Muscle layer of colon (tissue), 2 donors: Measurements from ENCODE around the gene PNPLA7.
"Not testable (repeated sequence)": the region's sequence is repeated elsewhere in the genome, so short reads cannot be mapped to it uniquely, and the experiment has no call there.

Experiments used
- H3K27ac ChIP-seq: one replicate; pipeline ENCODE4 v1.7.0; 2013; ENCODE audit warnings: low read depth, mild to moderate bottlenecking, low read length, moderate library complexity
- H3K27me3 ChIP-seq, 2 donors: one replicate each; pipeline ENCODE4 v1.7.0; 2013; ENCODE audit warnings: low read length in 2 of 2, mild to moderate bottlenecking in 2 of 2; ENCODE audit not compliant: insufficient read depth in 2 of 2, control insufficient read depth in 1 of 2
- H3K36me3 ChIP-seq: one replicate; pipeline ENCODE4 v1.7.0; 2013; ENCODE audit warnings: mild to moderate bottlenecking, low read length; ENCODE audit not compliant: insufficient read depth
- H3K4me1 ChIP-seq: one replicate; pipeline ENCODE4 v1.7.0; 2013; ENCODE audit warnings: mild to moderate bottlenecking, low read length; ENCODE audit not compliant: insufficient read depth
- H3K4me3 ChIP-seq, 2 donors: one replicate each; pipeline ENCODE4 v1.7.0; 2013; ENCODE audit warnings: low read length in 2 of 2, low read depth in 1 of 2, mild to moderate bottlenecking in 1 of 2, moderate library complexity in 1 of 2
- H3K9ac ChIP-seq: one replicate; pipeline ENCODE4 v1.7.0; 2013; ENCODE audit warnings: low read length
- H3K9me3 ChIP-seq: one replicate; pipeline ENCODE4 v1.7.0; 2013; ENCODE audit warnings: mild to moderate bottlenecking, low read length
- donor health status: abdominal sarcoma.
- donor health status: Adenocarcinoma of cecum.

The PNPLA7 gene

DNA sequence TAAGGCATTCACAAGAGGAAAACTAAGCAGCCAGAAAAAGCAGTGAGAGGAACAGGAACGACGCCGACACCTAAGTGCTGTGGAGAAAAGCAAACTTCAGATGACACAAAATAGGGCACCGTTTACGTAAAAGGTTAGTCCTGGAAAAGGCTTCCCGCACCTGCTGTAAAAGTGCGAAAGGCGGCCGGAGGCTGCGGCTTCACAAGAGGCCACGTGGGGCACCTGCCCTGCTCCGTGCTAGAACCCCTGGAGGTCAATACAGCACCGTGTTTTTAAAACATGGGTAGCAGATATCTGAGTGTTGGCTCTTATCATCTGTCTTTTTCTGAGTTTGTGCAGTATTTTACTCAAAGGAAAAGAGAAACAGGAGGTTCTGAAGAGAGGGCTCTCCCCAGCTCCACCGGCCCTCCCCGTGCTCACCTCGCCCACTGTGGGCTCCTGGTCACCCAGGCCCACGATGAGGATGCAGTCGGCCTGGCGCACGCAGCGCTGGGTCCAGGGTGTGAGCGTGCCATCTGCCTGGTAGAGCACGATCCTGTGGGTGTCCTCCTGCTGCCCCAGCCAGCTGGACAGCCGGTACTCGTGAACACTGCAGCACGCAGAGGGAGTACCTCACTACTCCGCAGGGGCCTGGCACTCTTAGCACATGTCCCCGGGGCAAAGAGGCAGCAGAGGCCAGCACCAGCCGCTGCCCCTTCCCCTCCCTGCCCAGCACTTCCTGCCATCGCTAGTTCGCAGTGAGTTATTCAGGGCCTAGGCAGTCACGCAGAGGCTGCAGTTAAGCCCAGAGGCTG, 70.1 kb downstream of the PNPLA7 start:
- no peak overlapping the region for H3K27ac ChIP-seq
- no peaks in the 10 kb centered on the region for H3K27me3 ChIP-seq
- H3K9me3 ChIP-seq = no peaks in the 10 kb centered on the region
- H3K9ac ChIP-seq = no peak overlapping the region
- H3K4me1 ChIP-seq = no peaks in the 10 kb centered on the region
- H3K36me3 ChIP-seq = no peaks in the 10 kb centered on the region
- H3K4me3 ChIP-seq = no peak overlapping the region

DNA sequence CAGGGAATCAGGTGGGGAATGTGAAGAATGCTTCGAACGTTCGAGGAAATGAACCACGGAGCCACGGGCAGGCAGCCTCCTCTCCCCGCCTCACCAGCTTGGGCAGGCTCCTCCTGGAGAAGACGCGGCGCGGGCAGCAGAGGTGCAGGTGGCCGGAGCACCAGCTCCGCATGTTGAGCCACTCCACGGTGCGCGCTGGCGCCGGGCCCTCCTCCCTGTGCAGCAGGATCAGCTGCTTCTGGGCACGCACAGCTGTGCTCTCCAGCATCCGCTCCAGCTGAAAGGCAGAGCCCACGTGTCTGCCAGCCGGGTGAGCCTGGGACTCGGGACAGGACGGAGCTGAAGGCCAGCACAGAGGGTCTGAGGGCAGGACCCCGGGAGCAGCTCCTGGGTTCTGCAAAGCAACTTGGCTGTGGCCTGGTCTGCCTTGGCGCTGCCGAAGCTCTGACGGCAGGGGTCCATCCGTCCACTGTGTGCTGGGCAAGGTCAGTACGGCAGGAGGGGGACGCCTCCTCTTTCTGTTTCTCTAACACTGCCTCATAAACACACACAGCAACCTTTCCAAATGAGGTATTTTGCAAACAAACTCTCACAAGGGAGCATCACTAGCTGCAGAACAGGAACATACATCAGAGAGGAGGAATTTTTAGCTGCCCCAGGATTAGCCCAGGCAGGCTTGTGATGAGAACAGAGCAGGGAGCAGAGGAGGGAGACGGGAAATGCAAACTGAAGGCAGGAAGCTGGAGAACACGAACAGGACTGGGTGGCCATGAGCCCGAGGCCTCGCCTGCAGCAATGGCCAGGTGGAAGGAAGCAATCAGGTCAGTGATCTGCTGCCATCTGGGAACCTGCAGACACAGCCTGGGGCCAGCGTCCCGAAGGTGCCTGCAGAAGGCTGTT, 71.0 kb downstream of the PNPLA7 start:
- H3K27me3 ChIP-seq = no peaks in the 10 kb centered on the region
- no peak overlapping the region for H3K4me3 ChIP-seq
- no peak overlapping the region for H3K27ac ChIP-seq
- no peak overlapping the region for H3K9ac ChIP-seq
- H3K36me3 ChIP-seq = no peaks in the 10 kb centered on the region
- no peaks in the 10 kb centered on the region for H3K9me3 ChIP-seq
- no peaks in the 10 kb centered on the region for H3K4me1 ChIP-seq

DNA sequence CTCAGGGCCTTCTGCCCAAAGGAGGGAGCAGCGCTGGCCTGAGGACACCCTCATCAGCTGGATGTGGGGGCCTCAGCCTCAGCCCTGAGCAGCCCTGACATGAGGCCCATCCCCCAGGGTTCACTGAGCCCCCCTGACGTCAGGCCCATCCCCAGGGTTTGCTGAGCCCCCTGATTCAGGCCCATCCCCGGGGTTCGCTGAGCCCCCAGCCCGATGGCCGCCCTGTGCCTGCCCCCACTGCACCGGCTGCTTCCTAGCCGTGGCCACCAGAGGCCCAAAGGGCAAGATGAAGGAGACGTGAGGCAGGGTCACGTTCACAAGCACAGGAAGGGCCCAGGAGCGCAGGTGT, 71.6 kb downstream of the PNPLA7 start:
- Histone ChIP-seq H3K4me1 (no peaks in the 10 kb centered on the region), H3K36me3 (no peaks in the 10 kb centered on the region), H3K9ac (no peak overlapping the region), H3K27me3 (no peaks in the 10 kb centered on the region), H3K27ac (no peak overlapping the region), H3K4me3 (no peak overlapping the region), H3K9me3 (no peaks in the 10 kb centered on the region)

DNA sequence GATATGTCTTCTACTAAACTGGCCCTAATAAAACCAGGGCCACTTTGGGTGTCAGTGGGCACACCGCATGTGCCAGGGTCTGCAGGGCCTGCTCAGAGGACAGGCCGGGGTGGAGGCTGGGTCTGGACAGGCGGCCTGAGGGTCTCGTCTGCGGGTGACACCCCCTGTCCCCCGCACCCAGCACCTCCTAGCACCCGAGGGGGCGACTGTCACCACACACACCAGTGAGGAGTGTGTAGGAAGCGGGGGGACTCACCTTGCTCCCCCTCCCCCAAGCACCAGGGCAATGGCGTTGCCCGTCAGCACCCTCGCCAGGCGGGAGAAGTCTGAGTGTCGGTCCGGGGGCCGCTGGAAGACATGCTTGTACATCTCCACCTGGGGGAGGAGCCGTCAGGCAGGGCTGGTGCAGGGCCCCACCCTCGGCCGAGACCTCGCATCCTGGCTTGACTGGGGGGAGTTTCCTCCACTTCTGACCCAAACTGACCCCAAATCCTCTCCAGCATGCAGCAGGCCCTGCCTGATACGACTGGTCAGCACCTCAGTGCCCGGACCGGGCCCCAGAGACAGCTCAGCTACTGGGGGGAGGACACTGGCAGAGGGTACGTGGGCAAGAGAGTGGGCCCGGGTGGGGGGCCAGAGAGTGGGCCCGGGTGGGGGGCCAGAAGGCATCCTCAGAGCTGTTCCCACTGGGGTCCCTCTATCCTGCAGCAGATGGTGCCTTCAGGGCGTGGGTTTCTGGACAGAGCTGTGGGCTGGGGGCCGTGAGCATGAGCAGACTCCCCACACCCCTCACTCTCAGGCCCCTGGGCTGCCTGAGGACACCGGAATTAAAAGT, 72.2 kb downstream of the PNPLA7 start:
- no peak overlapping the region for H3K27ac ChIP-seq
- no peak overlapping the region for H3K9ac ChIP-seq
- H3K4me1 ChIP-seq = no peaks in the 10 kb centered on the region
- no peaks in the 10 kb centered on the region for H3K9me3 ChIP-seq
- H3K36me3 ChIP-seq = no peaks in the 10 kb centered on the region
- H3K4me3 ChIP-seq = no peak overlapping the region
- no peaks in the 10 kb centered on the region for H3K27me3 ChIP-seq

DNA sequence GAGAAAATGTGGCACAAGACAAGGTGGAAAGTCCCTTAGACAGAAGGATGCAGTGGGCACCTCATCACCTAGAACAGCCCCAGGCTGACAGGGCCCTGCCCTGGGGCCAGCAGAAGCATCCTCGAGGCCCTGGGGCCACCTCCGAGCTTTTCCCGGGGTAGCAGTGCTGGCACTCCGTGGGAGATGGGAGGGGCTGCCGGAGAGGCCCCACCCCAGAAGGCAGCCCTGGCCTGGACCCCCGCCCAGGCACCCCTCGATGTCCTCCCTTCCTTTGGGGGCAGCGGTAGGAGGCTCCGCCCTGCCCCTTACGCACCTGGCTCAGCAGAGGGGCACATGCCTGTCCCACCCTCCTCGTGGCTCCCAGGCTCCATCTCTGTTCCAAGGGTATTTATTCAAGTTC, 73.3 kb downstream of the PNPLA7 start:
- H3K4me1 ChIP-seq = no peaks in the 10 kb centered on the region
- H3K27ac ChIP-seq = no peak overlapping the region
- no peaks in the 10 kb centered on the region for H3K9me3 ChIP-seq
- H3K36me3 ChIP-seq = no peaks in the 10 kb centered on the region
- H3K27me3 ChIP-seq = no peaks in the 10 kb centered on the region
- no peak overlapping the region for H3K4me3 ChIP-seq
- no peak overlapping the region for H3K9ac ChIP-seq

DNA sequence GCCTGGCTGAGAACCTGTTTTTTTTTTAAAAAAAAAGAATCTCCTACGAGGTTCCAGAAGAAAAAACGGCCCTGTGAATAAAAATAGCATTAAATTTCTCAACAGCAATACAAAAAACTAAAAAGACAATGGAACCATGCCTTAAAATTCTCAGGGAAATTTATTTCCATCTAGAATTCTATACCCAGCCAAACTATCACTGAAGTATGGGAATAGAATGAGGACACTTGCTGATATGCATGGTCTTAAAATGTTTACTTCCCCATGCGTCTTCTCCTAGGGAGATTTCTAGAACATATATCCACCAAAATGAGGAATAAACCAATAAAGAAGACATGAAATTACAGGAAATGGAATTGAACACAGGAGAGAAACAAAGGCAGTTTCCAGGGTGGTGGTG, 74.5 kb downstream of the PNPLA7 start:
- H3K36me3 ChIP-seq = no peaks in the 10 kb centered on the region
- no peak overlapping the region for H3K4me3 ChIP-seq
- H3K27me3 ChIP-seq = no peaks in the 10 kb centered on the region
- H3K9me3 ChIP-seq = no peaks in the 10 kb centered on the region
- no peaks in the 10 kb centered on the region for H3K4me1 ChIP-seq
- H3K9ac ChIP-seq = no peak overlapping the region
- H3K27ac ChIP-seq = no peak overlapping the region

DNA sequence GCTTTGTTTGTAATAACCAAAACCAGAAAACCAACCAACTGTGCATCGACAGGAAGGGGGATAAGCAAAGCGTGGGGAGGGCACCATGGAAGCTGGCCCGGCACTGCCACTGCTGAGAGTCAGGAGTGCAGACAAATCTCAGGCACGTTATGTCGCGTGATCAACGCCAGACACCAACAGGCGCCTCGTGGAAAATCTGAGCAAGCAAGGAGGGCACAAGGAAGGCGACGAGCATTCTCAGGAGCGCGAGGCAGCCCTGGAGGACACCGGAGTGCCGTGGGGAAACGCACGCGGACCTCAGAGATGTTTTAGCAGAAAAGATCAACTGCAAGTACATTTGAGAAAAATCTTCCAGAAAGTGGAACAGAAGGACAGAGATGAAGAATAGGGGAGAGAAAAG, 75.9 kb downstream of the PNPLA7 start:
- H3K36me3 ChIP-seq = no peaks in the 10 kb centered on the region
- H3K27ac ChIP-seq = no peak overlapping the region
- no peak overlapping the region for H3K9ac ChIP-seq
- no peaks in the 10 kb centered on the region for H3K4me1 ChIP-seq
- no peak overlapping the region for H3K4me3 ChIP-seq
- H3K27me3 ChIP-seq = no peaks in the 10 kb centered on the region
- no peaks in the 10 kb centered on the region for H3K9me3 ChIP-seq

DNA sequence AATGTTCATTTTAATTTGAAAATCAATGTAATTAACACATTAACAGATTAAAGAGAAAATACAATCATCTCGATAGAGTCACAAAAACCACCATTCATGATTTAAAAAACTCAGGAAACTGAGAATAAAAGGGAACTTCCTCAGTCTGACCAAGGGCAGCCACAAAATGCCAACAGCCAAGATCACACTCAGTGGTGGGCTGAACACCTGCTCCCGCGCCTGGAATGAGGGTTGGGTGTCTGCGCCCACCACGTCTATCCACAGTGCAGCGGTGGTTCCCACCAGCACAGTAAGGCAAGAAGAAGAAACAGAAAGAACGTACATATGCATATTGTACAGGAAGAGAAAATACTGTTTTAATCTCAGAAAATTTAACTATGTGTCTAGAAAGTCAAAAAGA, 79.4 kb downstream of the PNPLA7 start:
- Histone ChIP-seq H3K27ac (no peak overlapping the region), H3K36me3 (no peaks in the 10 kb centered on the region), H3K27me3 (no peaks in the 10 kb centered on the region), H3K9me3 (no peaks in the 10 kb centered on the region), H3K9ac (no peak overlapping the region), H3K4me1 (no peaks in the 10 kb centered on the region), H3K4me3 (no peak overlapping the region)

DNA sequence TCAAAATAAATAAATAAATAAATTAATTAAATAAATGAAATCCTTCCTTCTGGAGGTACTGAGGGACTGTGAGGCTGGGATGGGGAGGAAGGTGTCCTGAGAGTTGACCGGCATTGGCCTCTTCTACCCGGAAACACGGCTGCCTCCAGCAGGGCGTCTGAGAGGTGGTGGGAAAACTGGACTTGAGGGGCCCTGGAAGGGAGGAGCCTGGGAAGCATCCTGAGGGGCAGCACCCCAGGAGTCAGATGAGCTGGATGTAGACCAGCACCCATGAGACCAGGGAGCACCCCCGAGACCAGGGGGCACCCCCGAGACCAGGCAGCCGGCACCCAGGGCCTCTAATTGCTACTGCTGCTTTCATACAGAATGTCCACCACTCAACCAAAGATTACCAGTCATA, 82.3 kb downstream of the PNPLA7 start:
- Histone ChIP-seq H3K4me1 (no peaks in the 10 kb centered on the region), H3K27me3 (no peaks in the 10 kb centered on the region), H3K36me3 (no peaks in the 10 kb centered on the region), H3K9me3 (no peaks in the 10 kb centered on the region), H3K9ac (no peak overlapping the region), H3K27ac (no peak overlapping the region), H3K4me3 (no peak overlapping the region)

DNA sequence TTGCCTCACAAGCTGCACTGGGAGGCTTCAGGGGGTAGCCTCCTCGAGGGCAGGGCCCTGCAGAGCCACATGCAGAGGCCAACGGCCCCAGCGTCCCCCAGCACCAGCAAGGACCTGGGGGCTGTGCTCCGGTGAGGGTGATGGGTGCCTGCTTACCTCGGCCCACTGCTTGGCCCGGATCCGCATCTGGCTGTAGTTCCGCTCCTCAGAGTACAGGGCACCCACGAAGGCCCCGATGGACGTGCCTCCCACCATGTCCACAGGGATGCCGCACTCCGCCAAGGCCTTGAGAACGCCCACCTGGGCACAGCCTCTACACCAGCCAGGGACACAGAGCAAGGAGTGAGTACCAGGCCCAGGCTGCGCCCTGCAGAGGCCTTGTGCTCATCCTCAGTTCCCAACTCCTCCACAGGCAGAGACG, 83.0 kb downstream of the PNPLA7 start:
- no peaks in the 10 kb centered on the region for H3K4me1 ChIP-seq
- H3K27ac ChIP-seq = no peak overlapping the region
- no peaks in the 10 kb centered on the region for H3K36me3 ChIP-seq
- H3K9me3 ChIP-seq = no peaks in the 10 kb centered on the region
- H3K4me3 ChIP-seq = no peak overlapping the region
- no peak overlapping the region for H3K9ac ChIP-seq
- no peaks in the 10 kb centered on the region for H3K27me3 ChIP-seq

DNA sequence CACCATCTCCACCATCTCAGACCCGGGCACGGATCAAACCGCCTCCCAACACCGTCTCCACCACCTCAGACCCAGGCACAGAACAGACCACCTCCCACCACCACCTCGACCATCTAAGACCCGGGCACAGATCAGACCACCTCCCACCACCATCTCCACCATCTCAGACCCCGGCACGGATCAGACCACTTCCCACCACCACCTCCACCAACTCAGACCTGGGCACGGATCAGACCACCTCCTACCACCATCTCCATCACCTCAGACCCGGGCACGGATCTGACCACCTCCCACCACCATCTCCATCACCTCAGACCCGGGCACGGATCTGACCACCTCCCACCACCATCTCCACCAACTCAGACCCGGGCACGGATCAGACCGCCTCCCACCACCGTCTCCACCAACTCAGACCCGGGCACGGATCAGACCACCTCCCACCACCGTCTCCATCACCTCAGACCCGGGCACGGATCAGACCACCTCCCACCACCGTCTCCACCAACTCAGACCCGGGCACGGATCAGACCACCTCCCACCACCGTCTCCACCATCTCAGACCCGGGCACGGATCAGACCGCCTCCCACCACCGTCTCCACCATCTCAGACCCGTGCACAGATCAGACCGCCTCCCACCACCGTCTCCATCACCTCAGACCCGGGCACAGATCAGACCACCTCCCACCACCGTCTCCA, 83.7 kb downstream of the PNPLA7 start:
- H3K4me1 ChIP-seq, H3K27me3 ChIP-seq, H3K9me3 ChIP-seq: not testable (repeated sequence)

More for the DNA sequence above, 83.7 kb downstream of the PNPLA7 start:
- H3K4me3 ChIP-seq, H3K36me3 ChIP-seq, H3K9ac ChIP-seq, H3K27ac ChIP-seq: not testable (repeated sequence)
